Endothelial cell of umbilical vein (primary cell): ENCODE data around the gene IDH3A. TPM values are rescaled to one million over a fixed set of nuclear protein-coding genes. Genes with fewer than 3 reads are reported as not detected.

Experiments used
- BruUV-seq: library from RNA; stranded (reverse); fragments of 400-500 nt; replicated peaks from 2 replicates; lab custom pipeline; 2021; lab: Mats Ljungman, UMichigan
- CTCF ChIA-PET: fragments of 300-600, 350-600 bp; sonication (Branson Sonifier 250); formaldehyde crosslinking; loops from one replicate; lab custom pipeline; 2021; ENCODE audit warnings: antibody characterized with exemption, inconsistent platforms; lab: Charles Lee
- POLR2A ChIA-PET: fragments of 300-600, 350-600 bp; sonication (Branson Sonifier 250); formaldehyde crosslinking; loops from one replicate; lab custom pipeline; 2021; ENCODE audit warnings: antibody characterized with exemption, inconsistent platforms; lab: Charles Lee
- DNase-seq: peaks from one replicate; pipeline ENCODE4 v3.0.0-alpha.2; 2011; ENCODE audit warnings: low read depth, low spot score
- FAIRE-seq: peaks from 2 replicates; lab custom pipeline; 2011; peaks lifted over from hg19 to GRCh38; lab: Jason Lieb, UNC
- H2AFZ ChIP-seq: 2 replicates; pipeline ENCODE4 v1.6.0; 2012; ENCODE audit warnings: low read depth, low read length, control low read depth, inconsistent platforms
- H3K27ac ChIP-seq: 2 replicates; pipeline ENCODE4 v1.5.1; 2011; ENCODE audit warnings: low read depth, mild to moderate bottlenecking, control low read depth, low read length, moderate library complexity; ENCODE audit not compliant: insufficient read depth
- H3K27me3 ChIP-seq, 2 experiments: 2 replicates each; pipeline versions ENCODE4 v1.6.0 to v1.6.1; 2011; ENCODE audit warnings: low read length in 2 of 2, mixed read lengths in 1 of 2; ENCODE audit not compliant: control insufficient read depth in 2 of 2, insufficient read depth in 2 of 2
- H3K36me3 ChIP-seq, 2 experiments: 2 replicates in 1 of 2; 3 replicates in 1 of 2; pipeline ENCODE4 v1.5.1; 2011; ENCODE audit warnings: low read length in 2 of 2, mild to moderate bottlenecking in 1 of 2, moderate library complexity in 1 of 2; ENCODE audit not compliant: control insufficient read depth in 2 of 2, insufficient read depth in 2 of 2; ENCODE audit errors: extremely low read depth in 1 of 2
- H3K4me1 ChIP-seq: 3 replicates; pipeline ENCODE4 v1.5.1; 2011; ENCODE audit warnings: mild to moderate bottlenecking, low read length; ENCODE audit not compliant: control insufficient read depth, insufficient read depth; ENCODE audit errors: extremely low read depth
- H3K4me2 ChIP-seq: 2 replicates; pipeline ENCODE4 v1.6.1; 2011; ENCODE audit warnings: low read length, control low read depth, mixed read lengths; ENCODE audit not compliant: insufficient read depth
- H3K4me3 ChIP-seq, 3 experiments: fragments of 200-600 bp in 1 of 3; sonication (generic), shearing (Covaris generic) in 1 of 3; replicated peaks in 1 of 3; 2 replicates each; pipeline ENCODE4 v1.5.1; 2011 to 2016; ENCODE audit warnings: control low read depth in 3 of 3, low read length in 3 of 3, mild to moderate bottlenecking in 2 of 3, inconsistent platforms in 1 of 3, low read depth in 1 of 3, moderate library complexity in 1 of 3; ENCODE audit not compliant: insufficient read depth in 1 of 3
- H3K79me2 ChIP-seq: 2 replicates; pipeline ENCODE4 v1.6.0; 2012; ENCODE audit warnings: low read length, inconsistent platforms; ENCODE audit not compliant: control insufficient read depth, insufficient read depth
- H3K9ac ChIP-seq: replicated peaks from 2 replicates; pipeline ENCODE3; 2011; ENCODE audit warnings: low read length, control low read depth; ENCODE audit not compliant: insufficient read depth; ENCODE audit errors: extremely low read depth
- H3K9me1 ChIP-seq: replicated peaks from 3 replicates; pipeline ENCODE4 v1.6.0; 2011; ENCODE audit warnings: mild to moderate bottlenecking, low read length; ENCODE audit not compliant: control insufficient read depth, insufficient read depth; ENCODE audit errors: extremely low read depth
- H3K9me3 ChIP-seq: replicated peaks from 2 replicates; pipeline ENCODE4 v1.5.1; 2012; ENCODE audit warnings: low read length, inconsistent platforms; ENCODE audit not compliant: control insufficient read depth, insufficient read depth
- H4K20me1 ChIP-seq: replicated peaks from 2 replicates; pipeline ENCODE3; 2011; ENCODE audit warnings: mild to moderate bottlenecking, low read length; ENCODE audit not compliant: control insufficient read depth, insufficient read depth; ENCODE audit errors: extremely low read depth
- EZH2 ChIP-seq: IDR thresholded peaks from 2 replicates; pipeline ENCODE4 v1.6.1; 2012; ENCODE audit warnings: borderline replicate concordance, low read depth, mild to moderate bottlenecking, moderate library complexity, low read length, inconsistent platforms; ENCODE audit not compliant: severe bottlenecking
- FOS ChIP-seq: IDR thresholded peaks from 2 replicates; pipeline ENCODE4 v1.6.1; 2011; ENCODE audit warnings: mild to moderate bottlenecking, low read length, moderate library complexity, borderline replicate concordance; ENCODE audit not compliant: insufficient read depth
- GATA2 ChIP-seq: IDR thresholded peaks from 2 replicates; pipeline ENCODE4 v1.7.0; 2011; ENCODE audit warnings: low read depth, mild to moderate bottlenecking, moderate library complexity, mixed read lengths, low read length; ENCODE audit not compliant: insufficient read length, insufficient read depth
- JUN ChIP-seq: IDR thresholded peaks from 2 replicates; pipeline ENCODE4 v1.6.1; 2011; ENCODE audit warnings: borderline replicate concordance, low read depth; ENCODE audit not compliant: insufficient read length, insufficient read depth
- MYC ChIP-seq: IDR thresholded peaks from one replicate; pipeline ENCODE4 v1.6.1; 2011; ENCODE audit warnings: mild to moderate bottlenecking, low read depth, low read length
- POLR2A ChIP-seq: IDR thresholded peaks from 2 replicates; pipeline ENCODE4 v1.6.1; 2012; ENCODE audit warnings: low read depth, mild to moderate bottlenecking, control low read depth, low read length
- POLR2AphosphoS5 ChIP-seq: IDR thresholded peaks from 2 replicates; pipeline ENCODE4 v1.6.1; 2012; ENCODE audit warnings: low read depth, mild to moderate bottlenecking, control low read depth, low read length, moderate library complexity; ENCODE audit not compliant: insufficient read depth
- dilution Hi-C: fragments of 300-500 bp; cut with MboI; formaldehyde crosslinking; loops from one replicate; pipeline ENCODE4 v1.15.0; 2019; ENCODE audit warnings: low sequenced_read_pairs; ENCODE audit not compliant: extremely low pct_ligation_motif_present
- intact Hi-C: fragments of 100-400 bp; cut with micrococcal nuclease; formaldehyde crosslinking; loops from one replicate; pipeline ENCODE4 v1.10.0; 2022
- polyA plus RNA-seq, 4 experiments: library from polyadenylated mRNA; depleted of rRNA in 3 of 4; stranded (reverse) in 3 of 4; unstranded in 1 of 4; fragments of >200 nt; gene quantifications; 2 replicates each; pipeline versions ENCODE4 v1.2.1 to v1.2.3, GENCODE V29; 2011 to 2012; ENCODE audit warnings: missing spikeins in 1 of 4
- total RNA-seq: library from RNA; stranded (reverse); gene quantifications from 2 replicates; pipeline ENCODE4 v1.2.3, GENCODE V29; 2021
- TF ChIP-seq, protein P1 (sequence below), 2 donors: IDR thresholded peaks; 1 replicate in 1 of 2; 2 replicates in 1 of 2; pipeline ENCODE4 v1.5.1; 2011; ENCODE audit warnings: low read length in 2 of 2, mild to moderate bottlenecking in 2 of 2, moderate library complexity in 2 of 2, control low read depth in 1 of 2, inconsistent platforms in 1 of 2, low read depth in 1 of 2; ENCODE audit not compliant: insufficient read depth in 1 of 2; ENCODE audit errors: extremely low read depth in 1 of 2
- TF ChIP-seq, protein P2 (sequence below): IDR thresholded peaks from 2 replicates; pipeline ENCODE4 v1.6.1; 2011; ENCODE audit not compliant: insufficient read depth, insufficient read length

The IDH3A gene
- total and polyA plus RNA-seq, 2 donors (not counting 3 experiments of a cell fraction or from before 2014, with no cell fraction given): 35.5 to 63.9 TPM

DNA sequence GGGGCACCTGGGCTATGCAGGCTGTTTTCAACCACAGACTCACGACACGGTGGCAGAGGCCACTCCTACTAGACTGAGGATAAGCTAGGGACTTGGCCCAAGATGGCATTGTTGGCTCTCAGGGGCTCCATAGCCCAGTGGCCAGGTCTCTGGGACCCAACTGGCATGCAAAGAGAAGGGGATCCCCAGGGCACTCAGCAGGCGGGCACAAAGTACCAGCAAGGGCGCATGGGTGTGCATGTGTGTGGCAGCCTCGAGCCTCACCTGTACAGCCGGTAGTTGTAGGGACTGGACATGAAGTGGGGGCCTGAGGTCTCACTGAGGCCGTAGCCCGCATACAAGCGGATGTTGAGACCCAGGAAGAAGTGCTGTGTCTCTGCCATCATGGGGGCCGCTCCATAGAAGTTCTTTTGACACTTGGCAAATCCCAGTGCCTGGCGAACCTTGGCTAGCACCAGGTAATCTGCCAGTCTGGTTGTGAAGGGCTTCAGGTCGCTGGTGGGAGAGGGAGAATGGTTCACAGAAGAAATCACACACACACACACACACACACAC is 30.2 kb downstream of the IDH3A start:
- H3K27ac ChIP-seq: no peak overlapping the region
- ChIA-PET POLR2A (no interaction called here), CTCF (interaction anchor here (2.0 to 5.8 kb wide), 3 partner anchors 16 to 61 kb away, joined by 7 to 57 read pairs (median 11); partner anchors contain the start of gene CIB2)
- no peak overlapping the region for H3K4me2 ChIP-seq
- no TSS peak for BruUV-seq
- H3K79me2 ChIP-seq: no peaks in the 10 kb centered on the region
- H3K9me1 ChIP-seq: no peaks in the 10 kb centered on the region
- FAIRE-seq: no peak
- intact Hi-C loops (no loop called here), dilution Hi-C loops (no loop called here)
- H2AFZ ChIP-seq: no peak overlapping the region
- no peaks in the 10 kb centered on the region for H3K36me3 ChIP-seq
- no peaks in the 10 kb centered on the region for H4K20me1 ChIP-seq
- no peak overlapping the region for H3K9ac ChIP-seq
- DNase-seq: no peak
- no peaks in the 10 kb centered on the region for H3K27me3 ChIP-seq
- no peak overlapping the region for H3K4me3 ChIP-seq
- TF ChIP-seq POLR2A (no peak), EZH2 (no peak), GATA2 (no peak), POLR2AphosphoS5 (no peak), JUN (no peak), FOS (no peak), MYC (no peak)
- TF ChIP-seq, protein P1, sequence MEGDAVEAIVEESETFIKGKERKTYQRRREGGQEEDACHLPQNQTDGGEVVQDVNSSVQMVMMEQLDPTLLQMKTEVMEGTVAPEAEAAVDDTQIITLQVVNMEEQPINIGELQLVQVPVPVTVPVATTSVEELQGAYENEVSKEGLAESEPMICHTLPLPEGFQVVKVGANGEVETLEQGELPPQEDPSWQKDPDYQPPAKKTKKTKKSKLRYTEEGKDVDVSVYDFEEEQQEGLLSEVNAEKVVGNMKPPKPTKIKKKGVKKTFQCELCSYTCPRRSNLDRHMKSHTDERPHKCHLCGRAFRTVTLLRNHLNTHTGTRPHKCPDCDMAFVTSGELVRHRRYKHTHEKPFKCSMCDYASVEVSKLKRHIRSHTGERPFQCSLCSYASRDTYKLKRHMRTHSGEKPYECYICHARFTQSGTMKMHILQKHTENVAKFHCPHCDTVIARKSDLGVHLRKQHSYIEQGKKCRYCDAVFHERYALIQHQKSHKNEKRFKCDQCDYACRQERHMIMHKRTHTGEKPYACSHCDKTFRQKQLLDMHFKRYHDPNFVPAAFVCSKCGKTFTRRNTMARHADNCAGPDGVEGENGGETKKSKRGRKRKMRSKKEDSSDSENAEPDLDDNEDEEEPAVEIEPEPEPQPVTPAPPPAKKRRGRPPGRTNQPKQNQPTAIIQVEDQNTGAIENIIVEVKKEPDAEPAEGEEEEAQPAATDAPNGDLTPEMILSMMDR (IDR thresholded peaks at IDR 0.05; ENCODE audit: extremely low read depth in 1 of 2, insufficient read depth in 1 of 2, low read depth in 1 of 2, low read length in 2 of 2): no peak
- TF ChIP-seq, protein P2, sequence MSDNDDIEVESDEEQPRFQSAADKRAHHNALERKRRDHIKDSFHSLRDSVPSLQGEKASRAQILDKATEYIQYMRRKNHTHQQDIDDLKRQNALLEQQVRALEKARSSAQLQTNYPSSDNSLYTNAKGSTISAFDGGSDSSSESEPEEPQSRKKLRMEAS: no peak
- H3K4me1 ChIP-seq: no peaks in the 10 kb centered on the region
- H3K9me3 ChIP-seq: no peaks in the 10 kb centered on the region
